HCT116 (cell line): ENCODE data around the gene FLVCR1. TPM values are rescaled to one million over a fixed set of nuclear protein-coding genes. Genes with fewer than 3 reads are reported as not detected.

Experiments
- ATAC-seq: fragments of 200-7000 bp; cut with Tn5 transposase; 2 replicates; pipeline ENCODE4 v1.9.1; 2020; ENCODE audit warnings: mild to moderate bottlenecking, moderate library complexity
- BruUV-seq: library from RNA; stranded (reverse); fragments of 400-500 nt; replicated peaks from 2 replicates; lab custom pipeline; 2021; lab: Mats Ljungman, UMichigan
- CTCF ChIA-PET: fragments of 300-600 bp; sonication (Branson Sonifier 250); formaldehyde crosslinking; loops from one replicate; lab custom pipeline; 2021; ENCODE audit warnings: antibody characterized with exemption; lab: Charles Lee
- POLR2A ChIA-PET: fragments of 300-600, 350-600 bp; sonication (Branson Sonifier 250); formaldehyde crosslinking; loops from one replicate; lab custom pipeline; 2021; ENCODE audit warnings: antibody characterized with exemption; lab: Charles Lee
- RAD21 ChIA-PET, 2 experiments: fragments of 300-600 bp; sonication (Branson Sonifier 250); formaldehyde crosslinking; loops; one replicate each; lab custom pipeline; 2023; ENCODE audit warnings: low total read pairs in 2 of 2; ENCODE audit not compliant: uncharacterized antibody in 2 of 2, unreplicated experiment in 2 of 2, low non-redundant PET in 1 of 2; lab: Charles Lee
- DNase-seq: peaks from one replicate; pipeline ENCODE4 v3.0.0-alpha.2; 2010; ENCODE audit warnings: low read depth, low spot score
- H2AFZ ChIP-seq: fragments of 200-600 bp; shearing (Covaris generic), sonication (generic); 2 replicates; pipeline ENCODE4 v1.6.1; 2017; ENCODE audit warnings: low read depth, mixed run types, mixed read lengths, antibody characterized with exemption, low read length; ENCODE audit not compliant: poor library complexity, severe bottlenecking
- H3K27ac ChIP-seq: 2 replicates; pipeline ENCODE4 v1.5.1; 2012; ENCODE audit warnings: low read depth, low read length
- H3K27me3 ChIP-seq: fragments of 200-600 bp; sonication (generic); 2 replicates; pipeline ENCODE4 v1.6.1; 2016; ENCODE audit warnings: mixed run types, low read length, mixed read lengths; ENCODE audit not compliant: insufficient read depth
- H3K36me3 ChIP-seq, 2 experiments: fragments of 200-500 bp in 1 of 2; fragments of 200-600 bp in 1 of 2; sonication (Bioruptor generic) in 1 of 2; sonication (generic) in 1 of 2; 2 replicates each; pipeline versions ENCODE4 v1.5.1 to v1.6.1; 2014 to 2016; ENCODE audit warnings: low read length in 2 of 2, inconsistent platforms in 1 of 2, mixed read lengths in 1 of 2, mixed run types in 1 of 2; ENCODE audit not compliant: insufficient read depth in 2 of 2, control insufficient read depth in 1 of 2
- H3K4me1 ChIP-seq, 2 experiments: fragments of 200-600 bp in 1 of 2; sonication (generic) in 1 of 2; 2 replicates each; pipeline versions ENCODE4 v1.5.1 to v1.6.1; 2012 to 2017; ENCODE audit warnings: low read length in 2 of 2, inconsistent platforms in 1 of 2, mild to moderate bottlenecking in 1 of 2, mixed read lengths in 1 of 2, mixed run types in 1 of 2, moderate library complexity in 1 of 2; ENCODE audit not compliant: insufficient read depth in 2 of 2, control insufficient read depth in 1 of 2
- H3K4me2 ChIP-seq: fragments of 200-600 bp; sonication (generic); 2 replicates; pipeline ENCODE4 v1.6.1; 2017; ENCODE audit warnings: mixed run types, low read length, mixed read lengths
- H3K4me3 ChIP-seq, 2 experiments: fragments of 200-600 bp in 1 of 2; sonication (generic) in 1 of 2; replicated peaks in 1 of 2; 2 replicates each; pipeline ENCODE4 v1.5.1; 2011 to 2016; ENCODE audit warnings: low read length in 2 of 2, control low read depth in 1 of 2, low read depth in 1 of 2, mild to moderate bottlenecking in 1 of 2, mixed read lengths in 1 of 2, mixed run types in 1 of 2
- H3K79me2 ChIP-seq: fragments of 200-600 bp; sonication (generic); 2 replicates; pipeline ENCODE4 v1.6.1; 2017; ENCODE audit warnings: mild to moderate bottlenecking, mixed run types, low read length, moderate library complexity, mixed read lengths; ENCODE audit not compliant: insufficient read depth
- H3K9ac ChIP-seq: fragments of 200-600 bp; sonication (generic); 2 replicates; pipeline ENCODE4 v1.6.1; 2016; ENCODE audit warnings: low read length, mixed read lengths
- H3K9me2 ChIP-seq: fragments of 200-600 bp; sonication (generic), shearing (Covaris generic); 2 replicates; pipeline ENCODE4 v1.6.1; 2017; ENCODE audit warnings: mixed run types, mild to moderate bottlenecking, moderate library complexity; ENCODE audit not compliant: insufficient read depth
- H3K9me3 ChIP-seq, 2 experiments: fragments of 200-500 bp in 1 of 2; fragments of 200-600 bp in 1 of 2; sonication (Bioruptor generic) in 1 of 2; sonication (generic) in 1 of 2; 2 replicates each; pipeline ENCODE4 v1.6.1; 2014 to 2017; ENCODE audit warnings: low read length in 2 of 2, mixed read lengths in 2 of 2, inconsistent platforms in 1 of 2, low read depth in 1 of 2, mild to moderate bottlenecking in 1 of 2, mixed run types in 1 of 2, moderate library complexity in 1 of 2; ENCODE audit not compliant: control insufficient read depth in 1 of 2, insufficient read depth in 1 of 2
- H4K20me1 ChIP-seq: fragments of 200-600 bp; sonication (generic), shearing (Covaris generic); 2 replicates; pipeline ENCODE4 v1.6.1; 2017; ENCODE audit warnings: mixed run types, mild to moderate bottlenecking, moderate library complexity; ENCODE audit not compliant: insufficient read depth
- CEBPB ChIP-seq: IDR thresholded peaks from 2 replicates; pipeline ENCODE4 v1.6.1; 2012; ENCODE audit warnings: low read depth
- CTCF ChIP-seq, 3 experiments: fragments of 200-600 bp in 1 of 3; sonication (generic) in 1 of 3; IDR thresholded peaks in 2 of 3; conservative IDR thresholded peaks in 1 of 3; 2 replicates each; pipeline ENCODE4 v1.5.1; 2012 to 2017; ENCODE audit warnings: low read depth in 2 of 3, low read length in 2 of 3, antibody characterized with exemption in 1 of 3, borderline replicate concordance in 1 of 3, control low read depth in 1 of 3, mild to moderate bottlenecking in 1 of 3, mixed read lengths in 1 of 3, mixed run types in 1 of 3, moderate library complexity in 1 of 3; ENCODE audit not compliant: insufficient read depth in 1 of 3
- EGR1 ChIP-seq: IDR thresholded peaks from 2 replicates; pipeline ENCODE4 v1.6.1; 2012; ENCODE audit warnings: low read depth
- ELF1 ChIP-seq: IDR thresholded peaks from 2 replicates; pipeline ENCODE4 v1.6.1; 2012; ENCODE audit warnings: low read depth, borderline replicate concordance
- EZH2 ChIP-seq: fragments of 200-600 bp; sonication (generic); IDR thresholded peaks from 2 replicates; pipeline ENCODE4 v1.6.1; 2017; ENCODE audit warnings: antibody characterized with exemption, mixed run types
- EZH2phosphoT487 ChIP-seq: fragments of 200-600 bp; IDR thresholded peaks from 2 replicates; pipeline ENCODE4 v1.6.1; 2018; ENCODE audit warnings: antibody characterized with exemption, borderline replicate concordance
- FOSL1 ChIP-seq: IDR thresholded peaks from 2 replicates; pipeline ENCODE4 v1.6.1; 2012; ENCODE audit warnings: low read depth
- MAX ChIP-seq: IDR thresholded peaks from 2 replicates; pipeline ENCODE4 v1.6.1; 2012
- RAD21 ChIP-seq: IDR thresholded peaks from 2 replicates; pipeline ENCODE4 v1.6.1; 2012; ENCODE audit warnings: low read depth, mild to moderate bottlenecking
- REST ChIP-seq: IDR thresholded peaks from 2 replicates; pipeline ENCODE4 v1.6.1; 2012; ENCODE audit warnings: low read depth
- SIN3A ChIP-seq: IDR thresholded peaks from 2 replicates; pipeline ENCODE4 v1.6.1; 2012; ENCODE audit warnings: low read depth
- SP1 ChIP-seq: IDR thresholded peaks from 2 replicates; pipeline ENCODE4 v1.6.1; 2012; ENCODE audit warnings: low read depth
- SRF ChIP-seq: IDR thresholded peaks from 2 replicates; pipeline ENCODE4 v1.6.1; 2012; ENCODE audit warnings: low read depth
- TCF7L2 ChIP-seq: IDR thresholded peaks from 2 replicates; pipeline ENCODE4 v1.7.0; 2011; ENCODE audit warnings: borderline replicate concordance, inconsistent platforms; ENCODE audit not compliant: insufficient read depth, insufficient read length; ENCODE audit errors: extremely low read depth
- YY1 ChIP-seq: IDR thresholded peaks from 2 replicates; pipeline ENCODE4 v1.6.1; 2011; ENCODE audit warnings: low read length, low read depth, moderate library complexity, mild to moderate bottlenecking; ENCODE audit not compliant: insufficient replicate concordance; ENCODE audit errors: extremely low read depth
- ZBTB33 ChIP-seq: IDR thresholded peaks from 2 replicates; pipeline ENCODE4 v1.6.1; 2011; ENCODE audit warnings: mild to moderate bottlenecking, low read length, moderate library complexity; ENCODE audit not compliant: insufficient replicate concordance; ENCODE audit errors: extremely low read depth
- ZNF274 ChIP-seq: fragments of 200-500 bp; sonication (Bioruptor generic); IDR thresholded peaks from 2 replicates; pipeline ENCODE4 v1.6.1; 2014; ENCODE audit warnings: mild to moderate bottlenecking, low read depth, low read length, inconsistent platforms
- intact Hi-C: fragments of 100-400 bp; cut with micrococcal nuclease; formaldehyde crosslinking; loops from 2 replicates; pipeline ENCODE4 v1.10.0; 2022
- total RNA-seq: library from RNA; stranded (reverse); gene quantifications from one replicate; pipeline ENCODE4 v1.2.1, GENCODE V29; 2021; ENCODE audit not compliant: unreplicated experiment

The FLVCR1 gene
- total RNA-seq, 1 experiment from 2014 or later: 19.0 TPM

- no peak overlapping the region for H3K27ac ChIP-seq
- H3K9me2 ChIP-seq: no peaks in the 10 kb centered on the region
- intact Hi-C loops: no loop called here
- no peaks in the 10 kb centered on the region for H3K79me2 ChIP-seq
- no peaks in the 10 kb centered on the region for H4K20me1 ChIP-seq
- no peak overlapping the region for H3K4me2 ChIP-seq
- TF ChIP-seq CEBPB (no peak), SRF (no peak), REST (no peak), TCF7L2 (no peak), FOSL1 (no peak), MAX (no peak), YY1 (no peak), ZBTB33 (no peak), ZNF274 (no peak), RAD21 (no peak), CTCF (IDR thresholded peaks at IDR 0.05 in 2 of 3, conservative IDR thresholded peaks at IDR 0.05 in 1 of 3; ENCODE audit: borderline replicate concordance in 1 of 3, insufficient read depth in 1 of 3, low read depth in 2 of 3, low read length in 2 of 3) (no peak), EZH2phosphoT487 (no peak), EZH2 (no peak), SIN3A (no peak), ELF1 (no peak), EGR1 (no peak), SP1 (no peak)
- DNase-seq (no peak), ATAC-seq (no peak)
- ChIA-PET POLR2A (no interaction called here), CTCF (no interaction called here), RAD21 (no interaction called here)
- no peaks in the 10 kb centered on the region for H3K27me3 ChIP-seq
- peaks cover 3 to 4% of the 10 kb centered on the region in 2 experiments; a peak in 1 of 4 replicates for H3K9me3 ChIP-seq
- peaks cover 2 to 18% of the 10 kb centered on the region in 2 experiments; a peak in 2 of 4 replicates for H3K36me3 ChIP-seq
- no peak overlapping the region for H2AFZ ChIP-seq
- H3K9ac ChIP-seq: no peak overlapping the region
- BruUV-seq: no TSS peak
- no peaks in the 10 kb centered on the region for H3K4me1 ChIP-seq
- no peak overlapping the region for H3K4me3 ChIP-seq
Measured at GRCh38 chr1:212901290-212901689, 43.2 kb downstream of the FLVCR1 start.
